SK-N-SH (cell line): ENCODE data around the gene CERKL. TPM values are rescaled to one million over a fixed set of nuclear protein-coding genes. Genes with fewer than 3 reads are reported as not detected.
A peak's percentile ranks its signal among the peaks of the same experiment; 100 is the strongest.

ENCODE experiments used
- CTCF ChIA-PET: fragments of 300-600, 350-600 bp; formaldehyde crosslinking; extraction: SDS; loops from one replicate; lab custom pipeline; 2021; lab: Yijun Ruan, JAX
- POLR2A ChIA-PET: fragments of 350-600 bp; sonication (Branson Sonifier 250); formaldehyde crosslinking; extraction: SDS; loops from one replicate; lab custom pipeline; 2020; ENCODE audit warnings: antibody characterized with exemption, inconsistent platforms; lab: Yijun Ruan, JAX
- DNase-seq: peaks from one replicate; pipeline ENCODE4 v3.0.0; 2012
- H2AFZ ChIP-seq: fragments of 200-600 bp; sonication (generic); 2 replicates; pipeline ENCODE4 v1.8.1; 2016; ENCODE audit warnings: antibody characterized with exemption, mild to moderate bottlenecking, low read depth
- H3F3A ChIP-seq: fragments of 200-600 bp; sonication (generic); replicated peaks from 2 replicates; pipeline ENCODE3; 2016; ENCODE audit warnings: antibody characterized with exemption, mild to moderate bottlenecking; ENCODE audit not compliant: insufficient read depth
- H3K27ac ChIP-seq, 2 experiments: fragments of 200-500 bp in 1 of 2; fragments of 200-600 bp in 1 of 2; sonication (Bioruptor generic) in 1 of 2; sonication (generic), shearing (Covaris generic) in 1 of 2; 2 replicates each; pipeline versions ENCODE4 v1.5.1 to v1.6.1; 2014 to 2016; ENCODE audit warnings: low read depth in 2 of 2, inconsistent platforms in 1 of 2, low read length in 1 of 2, mild to moderate bottlenecking in 1 of 2, mixed read lengths in 1 of 2
- H3K27me3 ChIP-seq: fragments of 200-600 bp; sonication (generic), shearing (Covaris generic); 2 replicates; pipeline ENCODE4 v1.6.1; 2016; ENCODE audit warnings: mixed run types; ENCODE audit not compliant: insufficient read depth
- H3K36me3 ChIP-seq, 2 experiments: fragments of 200-500 bp in 1 of 2; fragments of 200-600 bp in 1 of 2; sonication (Bioruptor generic) in 1 of 2; sonication (generic) in 1 of 2; replicated peaks in 1 of 2; 2 replicates each; pipeline versions ENCODE3 to v1.5.1; 2014 to 2016; ENCODE audit warnings: low read length in 1 of 2, mild to moderate bottlenecking in 1 of 2; ENCODE audit not compliant: insufficient read depth in 2 of 2, control insufficient read depth in 1 of 2
- H3K4me1 ChIP-seq, 2 experiments: fragments of 200-500 bp in 1 of 2; fragments of 200-600 bp in 1 of 2; sonication (Bioruptor generic) in 1 of 2; sonication (generic), shearing (Covaris generic) in 1 of 2; 2 replicates each; pipeline versions ENCODE4 v1.5.1 to v1.6.1; 2014 to 2016; ENCODE audit warnings: low read depth in 1 of 2, low read length in 1 of 2, mixed run types in 1 of 2; ENCODE audit not compliant: insufficient read depth in 2 of 2, control insufficient read depth in 1 of 2
- H3K4me2 ChIP-seq: fragments of 200-600 bp; sonication (generic), shearing (Covaris generic); 2 replicates; pipeline ENCODE4 v1.6.1; 2017; ENCODE audit warnings: mixed run types
- H3K4me3 ChIP-seq, 2 experiments: fragments of 200-500 bp in 1 of 2; fragments of 200-600 bp in 1 of 2; sonication (Bioruptor generic) in 1 of 2; sonication (generic), shearing (Covaris generic) in 1 of 2; 2 replicates each; pipeline versions ENCODE4 v1.5.1 to v1.8.1; 2014 to 2016; ENCODE audit warnings: low read depth in 2 of 2, inconsistent platforms in 1 of 2, low read length in 1 of 2, mild to moderate bottlenecking in 1 of 2, mixed read lengths in 1 of 2, moderate library complexity in 1 of 2
- H3K79me2 ChIP-seq: fragments of 200-600 bp; sonication (generic); 2 replicates; pipeline ENCODE4 v1.8.1; 2017; ENCODE audit warnings: mild to moderate bottlenecking; ENCODE audit not compliant: insufficient read depth
- H3K9ac ChIP-seq: fragments of 200-600 bp; sonication (generic); 2 replicates; pipeline ENCODE4 v1.6.1; 2017; ENCODE audit warnings: mixed run types
- H3K9me2 ChIP-seq: fragments of 200-600 bp; sonication (generic); 2 replicates; pipeline ENCODE4 v1.6.1; 2017; ENCODE audit warnings: mixed run types
- H3K9me3 ChIP-seq: fragments of 200-600 bp; sonication (generic); 2 replicates; pipeline ENCODE4 v1.6.1; 2017; ENCODE audit warnings: mixed run types, mild to moderate bottlenecking, moderate library complexity
- H4K20me1 ChIP-seq: fragments of 200-600 bp; sonication (generic); 2 replicates; pipeline ENCODE4 v1.6.1; 2017; ENCODE audit warnings: mild to moderate bottlenecking, mixed run types; ENCODE audit not compliant: insufficient read depth
- CHD2 ChIP-seq: fragments of 150-350 bp; IDR thresholded peaks from 2 replicates; pipeline ENCODE4 v1.6.1; 2018; ENCODE audit warnings: low read length; ENCODE audit not compliant: partially characterized antibody
- EP300 ChIP-seq, 2 experiments: IDR thresholded peaks; 2 replicates each; pipeline versions ENCODE4 v1.4.0 to v1.6.1; 2012; ENCODE audit warnings: borderline replicate concordance in 1 of 2, low read depth in 1 of 2, low read length in 1 of 2
- GABPA ChIP-seq: IDR thresholded peaks from 2 replicates; pipeline ENCODE4 v1.4.0; 2012; ENCODE audit warnings: low read depth, mild to moderate bottlenecking
- MAX ChIP-seq: IDR thresholded peaks from 2 replicates; pipeline ENCODE4 v1.4.0; 2012; ENCODE audit warnings: low read depth
- MEF2A ChIP-seq: IDR thresholded peaks from 2 replicates; pipeline ENCODE4 v1.4.0; 2012; ENCODE audit warnings: low read depth, borderline replicate concordance
- MXI1 ChIP-seq: IDR thresholded peaks from 2 replicates; pipeline ENCODE4 v1.6.1; 2012; ENCODE audit warnings: mild to moderate bottlenecking, low read depth, low read length, improper control_type of control experiment
- PBX3 ChIP-seq: IDR thresholded peaks from 2 replicates; pipeline ENCODE4; 2012
- POLR2AphosphoS5 ChIP-seq: IDR thresholded peaks from 2 replicates; pipeline ENCODE4 v1.6.1; 2012; ENCODE audit warnings: low read depth, low read length
- RAD21 ChIP-seq: IDR thresholded peaks from 2 replicates; pipeline ENCODE4 v1.6.1; 2012; ENCODE audit warnings: mild to moderate bottlenecking, low read length
- RCOR1 ChIP-seq: fragments of 150-350 bp; IDR thresholded peaks from 2 replicates; pipeline ENCODE4 v1.6.1; 2017; ENCODE audit warnings: antibody characterized with exemption, low read length
- RXRA ChIP-seq: IDR thresholded peaks from 2 replicates; pipeline ENCODE4 v1.4.0; 2012; ENCODE audit warnings: low read depth, mild to moderate bottlenecking, borderline replicate concordance
- SMC3 ChIP-seq: IDR thresholded peaks from 2 replicates; pipeline ENCODE4 v1.6.1; 2012; ENCODE audit warnings: low read depth, low read length, improper control_type of control experiment
- TEAD4 ChIP-seq: IDR thresholded peaks from 2 replicates; pipeline ENCODE4 v1.4.0; 2012; ENCODE audit warnings: mild to moderate bottlenecking, borderline replicate concordance; ENCODE audit not compliant: insufficient read depth
- YY1 ChIP-seq: IDR thresholded peaks from 2 replicates; pipeline ENCODE4 v1.4.0; 2012; ENCODE audit warnings: low read depth, mild to moderate bottlenecking
- WGBS: methylation state at CpG from one replicate; pipeline ENCODE4 v1.1.6; 2017; ENCODE audit warnings: low lambda C conversion rate; 5-methylcytosine and 5-hydroxymethylcytosine counted together
- polyA plus RNA-seq, 3 experiments: library from polyadenylated mRNA; depleted of rRNA; stranded (reverse); fragments of >200 nt; gene quantifications; 2 replicates each; pipeline ENCODE4 v1.2.3, GENCODE V29; 2012
- TF ChIP-seq, protein P1 (sequence below): fragments of 150-350 bp; IDR thresholded peaks from 2 replicates; pipeline ENCODE4 v1.6.1; 2017; ENCODE audit warnings: antibody characterized with exemption, low read length, low read depth, borderline replicate concordance
- TF ChIP-seq, protein P2 (sequence below): fragments of 150-350 bp; IDR thresholded peaks from 2 replicates; pipeline ENCODE4 v1.6.1; 2016; ENCODE audit warnings: mild to moderate bottlenecking, low read depth, low read length

Gene CERKL
- polyA plus RNA-seq, 1 of the 3 experiments (the other 2 are of a cell fraction): 0.07 TPM

DNA sequence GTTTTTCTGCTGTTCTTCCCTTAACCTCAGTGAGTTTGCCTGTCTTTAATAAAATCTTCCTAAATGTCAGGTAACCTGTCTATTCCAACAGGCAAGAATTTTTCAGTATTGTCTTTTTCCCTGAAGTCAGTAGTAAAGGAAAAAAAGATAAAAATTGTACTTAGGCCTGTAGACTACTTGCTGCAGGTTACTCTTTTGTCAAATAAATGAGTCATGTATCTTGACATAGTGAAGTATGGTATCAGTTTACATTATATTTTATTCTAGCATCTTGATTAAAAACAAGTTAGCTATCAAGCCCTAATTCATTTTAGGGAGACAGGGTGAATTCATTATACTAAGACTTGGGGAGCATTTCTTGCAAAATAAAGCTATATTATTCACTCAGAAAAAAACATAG, 139.9 kb downstream of the CERKL start:
- POLR2A ChIA-PET: no interaction called here
- Histone ChIP-seq H3K27ac (no peak overlapping the region), H4K20me1 (no peaks in the 10 kb centered on the region), H3K36me3 (peaks cover 8 to 18% of the 10 kb centered on the region in 2 experiments), H3K9me2 (no peaks in the 10 kb centered on the region), H3F3A (no peaks in the 10 kb centered on the region), H3K4me1 (peaks cover 0 to 7% of the 10 kb centered on the region in 2 experiments; a peak in 2 of 4 replicates), H3K4me3 (no peak overlapping the region), H3K79me2 (no peaks in the 10 kb centered on the region), H3K4me2 (no peak overlapping the region), H3K9me3 (no peaks in the 10 kb centered on the region), H3K27me3 (no peaks in the 10 kb centered on the region), H3K9ac (no peak overlapping the region), H2AFZ (no peak overlapping the region)
- no peak for DNase-seq
- CTCF ChIA-PET: interaction anchor here (1.0 to 1.8 kb wide), 4 partner anchors 20 to 408 kb away, joined by 3 to 4 read pairs (median 4); no protein-coding TSS in a partner anchor
- TF ChIP-seq MXI1 (no peak), MEF2A (no peak), YY1 (no peak)
- TF ChIP-seq, protein P1, sequence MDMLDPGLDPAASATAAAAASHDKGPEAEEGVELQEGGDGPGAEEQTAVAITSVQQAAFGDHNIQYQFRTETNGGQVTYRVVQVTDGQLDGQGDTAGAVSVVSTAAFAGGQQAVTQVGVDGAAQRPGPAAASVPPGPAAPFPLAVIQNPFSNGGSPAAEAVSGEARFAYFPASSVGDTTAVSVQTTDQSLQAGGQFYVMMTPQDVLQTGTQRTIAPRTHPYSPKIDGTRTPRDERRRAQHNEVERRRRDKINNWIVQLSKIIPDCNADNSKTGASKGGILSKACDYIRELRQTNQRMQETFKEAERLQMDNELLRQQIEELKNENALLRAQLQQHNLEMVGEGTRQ: no peak

GRCh38 chr2:181515719-181516118, 141.2 kb downstream of the CERKL start:
- Histone ChIP-seq H3K9me3 (no peaks in the 10 kb centered on the region), H3K36me3 (peaks cover 11 to 23% of the 10 kb centered on the region in 2 experiments)
- WGBS: 65% methylated on average over 3 of the region's 3 CpGs
- TF ChIP-seq, protein P2, sequence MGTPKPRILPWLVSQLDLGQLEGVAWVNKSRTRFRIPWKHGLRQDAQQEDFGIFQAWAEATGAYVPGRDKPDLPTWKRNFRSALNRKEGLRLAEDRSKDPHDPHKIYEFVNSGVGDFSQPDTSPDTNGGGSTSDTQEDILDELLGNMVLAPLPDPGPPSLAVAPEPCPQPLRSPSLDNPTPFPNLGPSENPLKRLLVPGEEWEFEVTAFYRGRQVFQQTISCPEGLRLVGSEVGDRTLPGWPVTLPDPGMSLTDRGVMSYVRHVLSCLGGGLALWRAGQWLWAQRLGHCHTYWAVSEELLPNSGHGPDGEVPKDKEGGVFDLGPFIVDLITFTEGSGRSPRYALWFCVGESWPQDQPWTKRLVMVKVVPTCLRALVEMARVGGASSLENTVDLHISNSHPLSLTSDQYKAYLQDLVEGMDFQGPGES: no peak
- TF ChIP-seq MEF2A (no peak), RXRA (no peak), RCOR1 (peak; percentile 70; the same call in 1 of the 2 replicates), MAX (no peak), CHD2 (no peak), GABPA (no peak), EP300 (IDR thresholded peaks at IDR 0.05; ENCODE audit: borderline replicate concordance in 1 of 2, low read depth in 1 of 2, low read length in 1 of 2) (peak in 1 of 2 experiments; percentile 62; a peak in 2 of 4 replicates), TEAD4 (no peak), RAD21 (no peak), POLR2AphosphoS5 (no peak), PBX3 (no peak), SMC3 (no peak)
- TF ChIP-seq, all 33 proteins: peak for 2
- Histone ChIP-seq H3K27me3 (no peaks in the 10 kb centered on the region), H3K4me3 (no peak overlapping the region), H3K79me2 (no peaks in the 10 kb centered on the region), H3K9me2 (no peaks in the 10 kb centered on the region), H3K27ac (no peak overlapping the region; a peak in 1 of 4 replicates), H3K4me2 (no peak overlapping the region), H3K4me1 (peaks cover 0 to 7% of the 10 kb centered on the region in 2 experiments; a peak in 2 of 4 replicates), H2AFZ (no peak overlapping the region), H4K20me1 (no peaks in the 10 kb centered on the region), H3K9ac (no peak overlapping the region), H3F3A (no peaks in the 10 kb centered on the region)
- ChIA-PET CTCF (interaction anchor here (0.8 kb wide), 1 partner anchor 58 kb away, joined by 3 read pairs; the partner anchor contains the start of gene ITGA4), POLR2A (no interaction called here)
- DNase-seq: peak; percentile 1
